NCI-H1417 (cell line): ENCODE data around the gene NTSR1.

ENCODE experiments used
- DNase-seq, 3 experiments: peaks; one replicate each; lab custom pipeline; 2025; lab: John Stamatoyannopoulos, UW

The NTSR1 gene

GRCh38 chr20:62771396-62772102 lies 62.9 kb downstream of the NTSR1 start:
- no peak for DNase-seq

DNA sequence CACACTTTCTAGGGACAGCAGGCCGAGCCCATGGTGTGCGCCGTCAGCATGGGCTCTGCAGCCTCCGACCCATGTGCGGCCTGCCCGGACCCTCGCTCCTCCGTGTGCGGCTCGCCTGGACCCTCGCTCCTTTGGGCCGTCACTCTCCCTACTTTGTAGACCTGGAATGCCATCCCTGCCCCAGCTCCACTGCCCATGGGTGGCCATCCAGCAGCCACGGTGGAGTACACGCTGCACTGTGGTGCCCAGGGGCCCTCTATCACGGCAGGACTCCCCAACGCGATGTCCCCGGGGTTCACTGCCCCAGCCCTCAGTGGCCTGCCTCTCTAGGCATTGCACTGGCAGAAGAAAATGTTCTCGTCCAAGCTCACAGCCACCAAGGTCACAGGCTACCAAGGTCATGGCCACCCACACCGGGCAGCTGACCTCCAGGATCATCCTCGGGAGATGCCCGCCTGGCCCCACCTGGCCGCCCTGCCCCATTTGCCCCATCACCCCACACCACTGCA lies 63.5 kb downstream of the NTSR1 start:
- no peak for DNase-seq

DNA sequence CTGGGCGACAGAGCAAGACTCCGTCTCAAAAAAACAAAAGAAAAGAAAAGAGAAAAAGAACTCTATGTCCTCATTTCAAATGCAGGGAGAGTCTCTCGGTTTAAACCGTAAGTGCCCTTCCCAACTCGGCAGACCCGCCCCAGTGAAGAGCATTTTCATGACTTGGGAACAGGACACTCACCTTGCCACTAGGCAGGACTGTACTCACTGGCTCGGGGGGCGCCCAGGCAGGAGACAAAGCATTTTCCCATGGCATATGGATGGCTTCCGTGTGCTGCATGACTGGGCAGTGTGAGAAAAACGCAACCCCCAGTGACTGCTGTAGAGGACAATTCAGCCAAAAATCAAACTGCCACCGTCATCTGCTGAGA lies 64.0 kb downstream of the NTSR1 start:
- no peak for DNase-seq

DNA sequence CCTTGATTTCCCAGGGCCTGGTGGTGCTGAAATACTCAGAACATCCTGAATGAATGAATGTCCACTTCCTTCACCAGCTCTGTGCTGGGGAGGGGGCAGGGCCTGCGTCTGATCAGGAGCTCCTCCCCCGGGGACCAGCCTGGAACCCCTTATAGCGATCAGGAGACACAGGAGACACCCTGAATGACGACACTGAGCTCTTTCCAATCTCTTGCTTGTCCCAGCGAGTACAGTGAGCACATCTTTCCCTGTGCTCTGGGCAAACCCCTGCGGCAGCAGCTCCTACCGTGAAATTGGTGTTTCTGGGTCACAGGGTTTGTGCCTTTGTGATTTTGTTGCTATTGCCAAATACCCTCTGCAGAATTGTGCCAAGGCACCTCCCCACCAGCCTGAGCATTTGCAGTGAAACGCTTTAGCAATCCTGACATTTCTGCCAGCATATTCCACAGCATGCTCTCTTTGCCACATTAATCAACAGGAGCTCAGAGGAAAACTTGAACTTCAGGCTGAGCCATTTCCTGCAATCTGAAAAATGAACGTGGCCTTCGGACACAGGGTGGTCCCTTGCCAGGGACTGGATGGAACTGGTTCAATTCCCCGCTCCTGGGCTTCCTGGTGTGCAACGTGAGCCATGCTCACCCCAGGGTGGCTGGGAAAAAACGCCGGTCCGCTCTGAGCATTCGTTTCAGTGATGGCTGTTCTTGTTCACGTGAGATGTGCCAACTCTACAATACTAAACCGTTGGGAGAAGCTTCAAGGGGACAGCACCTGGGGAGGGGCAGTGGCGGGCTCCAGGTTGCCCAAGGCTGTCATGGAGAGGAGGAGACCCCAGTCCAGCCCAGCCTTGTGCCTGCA lies 64.6 kb downstream of the NTSR1 start:
- peak in 1 of 3 experiments; percentile 74 for DNase-seq

- peak; percentile 21 to 79 (median 72) for DNase-seq
These were observed 65.4 kb downstream of the NTSR1 start for GRCh38 chr20:62773845-62774714.

DNA sequence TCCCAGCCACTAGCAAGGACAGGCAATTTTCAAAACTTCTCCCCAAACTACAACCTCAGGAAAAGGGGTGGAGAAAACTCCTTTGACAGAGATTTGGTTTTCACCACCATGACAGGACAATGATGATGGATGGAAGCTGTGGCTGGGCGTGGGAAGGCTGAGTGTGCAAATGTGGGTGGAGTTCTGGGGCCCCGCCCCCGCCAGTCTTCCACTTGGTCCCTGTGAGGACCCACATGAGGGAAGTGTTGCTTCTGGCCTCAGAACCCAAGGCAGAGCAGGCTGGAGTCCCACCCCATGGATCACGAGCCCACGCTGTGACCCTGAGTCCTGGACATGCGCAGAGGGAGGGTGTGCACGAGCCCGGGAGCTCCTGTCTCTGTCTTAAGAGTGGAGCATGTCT lies 66.1 kb downstream of the NTSR1 start:
- DNase-seq: peak in 2 of 3 experiments; percentile 43 to 68

DNA sequence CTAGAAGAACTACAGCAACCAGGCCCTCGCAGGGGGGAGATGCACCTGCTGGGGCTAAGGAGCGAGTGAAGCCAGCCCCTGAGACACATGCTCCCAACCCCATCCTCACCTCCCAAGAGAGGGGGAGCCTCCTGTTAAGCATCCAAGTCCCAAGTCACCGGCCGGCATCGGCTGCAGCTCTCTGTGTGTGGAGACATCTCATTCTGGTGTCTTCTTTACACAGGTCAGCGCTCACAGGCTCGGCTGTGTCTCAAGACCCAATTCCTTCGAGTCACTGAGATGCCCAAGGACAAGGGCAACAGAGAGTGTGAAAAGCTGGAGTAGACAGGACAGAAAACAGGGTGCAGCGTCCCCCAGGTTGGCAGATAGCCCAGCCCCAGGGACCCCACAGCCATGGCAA lies 66.6 kb downstream of the NTSR1 start:
- no peak for DNase-seq

- DNase-seq: no peak
These were observed 67.5 kb downstream of the NTSR1 start for GRCh38 chr20:62776035-62776691.

DNA sequence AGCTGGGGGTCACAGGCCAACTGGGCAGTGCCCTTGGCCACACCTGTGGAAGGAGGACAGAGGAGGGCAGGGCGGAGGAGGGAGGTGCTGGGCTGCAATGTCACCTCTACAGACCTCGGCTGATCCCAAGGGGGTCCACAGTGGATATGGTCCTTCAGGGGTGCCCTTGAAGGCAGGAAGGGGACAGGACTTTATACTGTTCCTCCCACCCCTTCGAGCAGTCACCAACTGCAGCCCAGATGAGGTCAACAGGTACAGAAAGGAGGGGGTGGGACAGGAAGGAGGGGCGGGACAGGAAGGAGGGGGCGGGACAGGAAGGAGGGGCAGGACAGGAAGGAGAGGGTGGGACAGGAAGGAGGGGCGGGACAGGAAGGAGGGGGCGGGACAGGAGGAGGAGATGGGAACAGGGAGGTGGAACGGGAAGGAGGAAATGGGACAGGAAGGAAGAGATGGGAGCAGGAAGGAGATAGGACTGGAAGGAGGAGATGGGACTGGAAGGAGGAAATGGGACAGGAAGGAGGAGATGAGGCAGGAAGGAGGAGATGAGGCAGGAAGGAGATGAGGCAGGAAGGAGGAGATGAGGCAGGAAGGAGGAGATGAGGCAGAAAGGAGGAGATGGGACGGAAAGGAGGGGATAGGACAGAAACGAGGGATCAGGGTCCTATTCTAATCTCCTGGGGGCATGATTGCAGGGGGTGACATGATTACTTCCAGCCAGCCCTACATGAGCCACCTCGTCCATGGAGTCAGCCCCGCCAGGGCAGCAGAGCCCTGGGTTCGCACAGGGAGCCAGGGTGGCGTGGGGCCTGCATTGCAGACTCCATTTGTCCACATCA lies 68.3 kb downstream of the NTSR1 start:
- DNase-seq: no peak

DNA sequence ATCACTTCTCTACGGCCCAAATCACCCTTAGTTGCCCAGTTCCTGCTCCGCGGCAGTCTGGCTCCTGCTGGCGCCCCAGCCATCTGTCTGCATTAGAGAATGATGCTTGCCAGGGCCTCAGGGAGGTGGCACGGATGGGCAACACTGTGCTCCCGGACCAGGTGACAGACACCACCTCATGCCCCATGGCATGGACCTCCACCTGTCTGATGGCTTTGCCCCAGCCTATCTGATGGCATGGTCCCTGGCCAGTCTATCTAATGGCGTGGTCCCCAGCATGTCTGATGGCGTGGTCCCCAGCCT lies 68.8 kb downstream of the NTSR1 start:
- DNase-seq: no peak

- no peak for DNase-seq
These were observed 69.4 kb downstream of the NTSR1 start for GRCh38 chr20:62778058-62778457.

- no peak for DNase-seq
These were observed 70.2 kb downstream of the NTSR1 start for GRCh38 chr20:62778601-62779416.

GRCh38 chr20:62779417-62779685 lies 70.7 kb downstream of the NTSR1 start:
- no peak for DNase-seq

DNA sequence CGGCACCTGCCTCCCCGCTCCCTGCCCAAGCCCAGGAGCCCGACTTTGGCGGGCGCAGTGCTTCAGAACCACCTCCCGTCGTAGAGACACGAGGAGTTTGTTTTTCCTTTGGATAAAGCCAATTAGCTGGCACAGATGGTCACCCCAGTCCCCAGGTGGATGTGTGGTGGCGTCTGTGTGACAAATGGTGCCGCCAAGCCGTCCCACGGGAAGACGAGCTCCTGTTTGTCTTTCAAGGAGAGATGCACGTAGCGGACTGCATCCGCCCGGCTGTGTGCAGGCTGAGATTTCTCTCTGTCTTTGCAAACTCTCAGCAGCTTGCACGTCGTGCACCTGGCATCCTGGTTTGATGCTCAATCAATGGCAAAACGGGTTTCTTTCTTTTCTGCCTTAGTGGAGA lies 71.6 kb downstream of the NTSR1 start:
- DNase-seq: peak; percentile 66 to 77 (median 76)

DNA sequence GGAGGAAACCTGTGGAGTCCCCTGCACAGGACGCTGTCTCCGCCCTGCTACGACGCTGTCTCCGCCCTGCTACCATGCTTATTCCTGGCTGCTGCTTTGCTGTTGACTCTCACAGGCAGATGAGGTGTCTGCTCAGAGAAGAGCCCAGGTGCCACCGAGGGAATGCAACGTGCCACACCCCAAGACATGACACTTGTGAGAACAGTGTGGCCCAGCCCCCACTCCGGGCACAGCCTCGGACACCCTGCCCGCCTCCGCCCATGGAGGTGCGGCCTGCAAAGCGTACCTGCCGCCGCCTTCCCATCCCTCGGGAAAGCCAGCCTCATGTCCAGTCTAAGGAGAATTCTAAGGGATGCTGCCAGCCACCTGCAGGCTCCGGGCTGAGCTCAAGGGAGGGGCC lies 72.1 kb downstream of the NTSR1 start:
- DNase-seq: peak; percentile 61 to 75 (median 75)

- no peak for DNase-seq
These were observed 73.7 kb downstream of the NTSR1 start for GRCh38 chr20:62782149-62782892.

DNA sequence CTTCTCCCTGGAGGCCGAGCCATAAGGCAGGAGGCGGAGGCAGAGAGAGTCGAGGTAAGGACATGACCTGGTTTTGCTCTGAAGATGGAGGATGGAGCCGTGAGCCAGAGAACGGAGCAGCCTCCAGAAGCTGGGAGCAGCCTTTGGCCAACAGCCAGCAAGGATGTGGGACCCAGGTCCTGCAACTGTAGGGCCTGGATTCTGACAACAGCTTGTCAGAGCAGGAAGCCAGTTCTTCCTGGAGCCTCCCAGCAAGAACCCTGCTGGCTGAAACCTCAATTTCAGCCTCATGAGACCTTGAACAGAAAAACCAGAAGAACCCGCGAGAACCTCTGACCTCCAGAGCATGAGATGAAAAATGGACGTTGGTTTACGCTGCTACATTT lies 74.2 kb downstream of the NTSR1 start:
- no peak for DNase-seq

- DNase-seq: no peak
These were observed 75.9 kb downstream of the NTSR1 start for GRCh38 chr20:62784497-62784896.

DNA sequence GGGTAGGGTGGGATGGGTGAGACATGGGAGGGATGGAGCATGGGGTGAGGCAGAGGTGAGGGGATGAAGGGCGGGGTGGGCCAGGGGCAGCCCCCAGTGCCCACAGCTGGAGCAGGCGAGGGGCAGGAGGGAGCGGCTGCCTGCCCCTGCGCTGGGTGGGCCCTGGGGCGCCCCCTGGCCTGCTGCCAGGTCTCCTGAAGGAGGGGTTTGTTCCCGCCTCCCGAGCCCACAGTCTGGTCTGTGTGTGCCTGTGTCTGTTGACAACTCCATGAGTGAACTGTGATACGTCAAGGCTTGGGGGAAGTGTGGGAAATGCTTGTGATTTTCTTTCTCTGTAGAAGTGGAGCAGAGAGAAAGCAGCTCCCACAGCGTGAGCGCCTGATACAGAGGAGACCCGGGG lies 76.8 kb downstream of the NTSR1 start:
- DNase-seq: no peak

- peak in 2 of 3 experiments; percentile 20 to 61 for DNase-seq
These were observed 77.5 kb downstream of the NTSR1 start for GRCh38 chr20:62786157-62786556.
